HEK293T (cell line): Measurements from ENCODE around the gene ZNF536.

Source experiments
- CTCF ChIA-PET: fragments of 350-600 bp; formaldehyde crosslinking; extraction: SDS; loops from one replicate; lab custom pipeline; 2021; ENCODE audit warnings: antibody characterized with exemption, inconsistent platforms; lab: Yijun Ruan, JAX
- POLR2A ChIA-PET: fragments of 350-600 bp; formaldehyde crosslinking; extraction: SDS; loops from one replicate; lab custom pipeline; 2020; ENCODE audit warnings: antibody characterized with exemption, inconsistent platforms; lab: Yijun Ruan, JAX
- DNase-seq: peaks from one replicate; pipeline ENCODE4 v3.0.0; 2012; ENCODE audit warnings: mixed read lengths; ENCODE audit errors: extremely low spot score
- ARNT ChIP-seq: fragments of 450-650 bp; IDR thresholded peaks from 2 replicates; pipeline ENCODE4 v1.6.1; 2017; ENCODE audit warnings: mild to moderate bottlenecking
- BHLHE40 ChIP-seq: fragments of 450-650 bp; IDR thresholded peaks from 2 replicates; pipeline ENCODE4 v1.6.1; 2016; ENCODE audit warnings: mild to moderate bottlenecking, moderate library complexity, borderline replicate concordance
- CTBP1 ChIP-seq: fragments of 450-650 bp; IDR thresholded peaks from 2 replicates; pipeline ENCODE4 v1.6.1; 2016; ENCODE audit warnings: borderline replicate concordance
- ELF4 ChIP-seq: fragments of 450-650 bp; IDR thresholded peaks from 2 replicates; pipeline ENCODE4 v1.6.1; 2017; ENCODE audit warnings: antibody characterized with exemption
- FOXA1 ChIP-seq: fragments of 450-650 bp; IDR thresholded peaks from 2 replicates; pipeline ENCODE4 v1.6.1; 2016; ENCODE audit warnings: mild to moderate bottlenecking
- FOXK2 ChIP-seq: fragments of 450-650 bp; IDR thresholded peaks from 2 replicates; pipeline ENCODE4 v1.6.1; 2016; ENCODE audit warnings: mild to moderate bottlenecking
- FOXM1 ChIP-seq: fragments of 450-650 bp; IDR thresholded peaks from 2 replicates; pipeline ENCODE4 v1.6.1; 2017; ENCODE audit warnings: mild to moderate bottlenecking, borderline replicate concordance
- HDGF ChIP-seq: fragments of 450-650 bp; IDR thresholded peaks from 2 replicates; pipeline ENCODE4 v1.6.1; 2017; ENCODE audit warnings: antibody characterized with exemption, borderline replicate concordance
- L3MBTL2 ChIP-seq: fragments of 450-650 bp; conservative IDR thresholded peaks from 2 replicates; pipeline ENCODE4 v1.6.1; 2016; ENCODE audit warnings: mild to moderate bottlenecking
- LEF1 ChIP-seq: fragments of 450-650 bp; IDR thresholded peaks from 2 replicates; pipeline ENCODE4 v1.6.1; 2017; ENCODE audit warnings: mild to moderate bottlenecking, borderline replicate concordance
- NFRKB ChIP-seq: fragments of 450-650 bp; IDR thresholded peaks from 2 replicates; pipeline ENCODE4 v1.6.1; 2016; ENCODE audit warnings: mild to moderate bottlenecking, moderate library complexity
- PKNOX1 ChIP-seq: fragments of 450-650 bp; IDR thresholded peaks from 2 replicates; pipeline ENCODE4 v1.6.1; 2016
- SP1 ChIP-seq: fragments of 450-650 bp; IDR thresholded peaks from 2 replicates; pipeline ENCODE4 v1.6.1; 2017
- SUZ12 ChIP-seq: fragments of 450-650 bp; IDR thresholded peaks from 2 replicates; pipeline ENCODE4 v1.6.1; 2016; ENCODE audit warnings: mild to moderate bottlenecking
- TARDBP ChIP-seq: fragments of 450-650 bp; IDR thresholded peaks from 2 replicates; pipeline ENCODE4 v1.6.1; 2016
- ZNF384 ChIP-seq: fragments of 450-650 bp; IDR thresholded peaks from 2 replicates; pipeline ENCODE4 v1.6.1; 2016

Gene ZNF536

DNA sequence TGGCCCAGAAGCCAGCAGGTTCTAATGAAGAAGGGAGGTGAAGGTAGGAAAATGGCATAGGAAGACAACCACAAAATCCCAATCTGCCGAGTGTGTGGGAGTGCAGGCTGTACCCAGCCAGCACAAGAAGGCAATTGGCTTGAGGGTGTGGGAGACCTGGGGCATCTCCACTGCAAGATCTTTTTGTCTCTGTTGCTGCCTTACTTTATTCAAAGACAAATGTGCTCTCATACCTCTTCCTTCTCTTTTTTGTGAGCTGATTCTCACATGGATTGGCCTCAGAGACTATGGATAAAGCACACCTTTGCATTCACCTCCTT, 183.6 kb downstream of the ZNF536 start:
- ChIA-PET CTCF (no interaction called here), POLR2A (no interaction called here)
- TF ChIP-seq ARNT (no peak), LEF1 (no peak), FOXM1 (no peak), L3MBTL2 (no peak), NFRKB (no peak), ELF4 (no peak), ZNF384 (no peak), FOXK2 (no peak), FOXA1 (no peak), PKNOX1 (no peak), HDGF (no peak)
- no peak for DNase-seq

DNA sequence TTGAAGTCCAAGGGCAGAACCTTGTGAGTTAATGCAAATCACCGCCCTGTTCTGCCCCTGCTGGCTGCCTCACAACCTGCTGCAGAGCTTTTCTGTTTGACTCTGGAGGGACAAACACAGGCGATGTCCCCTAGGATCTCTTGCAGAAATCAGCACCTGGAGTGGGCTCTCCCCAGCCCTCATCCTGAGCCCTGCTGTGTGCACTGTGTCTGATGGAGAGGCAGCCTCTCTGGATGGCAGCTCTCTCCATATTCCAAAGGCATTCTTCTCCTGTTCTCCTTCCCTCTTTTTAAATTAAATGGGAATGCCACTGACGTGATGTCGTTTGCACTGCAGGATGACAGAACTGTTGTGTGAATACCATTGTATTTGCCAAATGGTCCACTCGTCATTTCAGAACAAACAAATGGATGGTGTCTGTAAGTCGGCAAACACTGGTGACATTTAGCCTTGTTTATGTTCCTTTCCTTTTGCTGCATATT, 184.1 kb downstream of the ZNF536 start:
- ChIA-PET POLR2A (no interaction called here), CTCF (no interaction called here)
- TF ChIP-seq LEF1 = no peak
- TF ChIP-seq SP1 = no peak
- TF ChIP-seq ELF4 = no peak
- no peak for TF ChIP-seq ARNT
- no peak for TF ChIP-seq ZNF384
- no peak for TF ChIP-seq L3MBTL2
- no peak for TF ChIP-seq NFRKB
- no peak for TF ChIP-seq BHLHE40
- no peak for TF ChIP-seq FOXM1
- TF ChIP-seq FOXK2 = no peak
- no peak for TF ChIP-seq FOXA1
- no peak for TF ChIP-seq CTBP1
- no peak for TF ChIP-seq HDGF
- no peak for TF ChIP-seq TARDBP
- TF ChIP-seq PKNOX1 = no peak
- DNase-seq = peak; percentile 12

DNA sequence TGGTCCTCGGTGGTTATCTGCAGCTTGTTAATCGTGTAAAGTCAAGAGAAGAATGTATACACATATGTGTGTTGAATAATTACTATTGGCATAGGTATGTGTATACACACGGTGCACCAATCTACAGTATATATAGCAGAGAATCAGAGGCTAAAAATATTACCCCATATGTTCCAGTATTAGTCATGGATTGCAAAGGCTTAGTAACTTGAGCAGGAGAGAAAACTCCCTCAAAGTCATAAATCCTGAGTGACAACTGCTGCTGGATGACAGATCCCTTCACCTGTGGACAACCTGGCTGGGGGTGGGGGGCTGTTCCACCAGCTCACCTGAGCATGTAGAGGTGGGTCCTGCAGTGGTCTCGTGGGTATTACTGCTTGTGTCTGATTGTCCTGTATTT, 185.0 kb downstream of the ZNF536 start:
- ChIA-PET CTCF (no interaction called here), POLR2A (no interaction called here)
- TF ChIP-seq PKNOX1 (no peak), FOXM1 (no peak), BHLHE40 (no peak), FOXA1 (no peak), SP1 (no peak), LEF1 (no peak)
- no peak for DNase-seq

DNA sequence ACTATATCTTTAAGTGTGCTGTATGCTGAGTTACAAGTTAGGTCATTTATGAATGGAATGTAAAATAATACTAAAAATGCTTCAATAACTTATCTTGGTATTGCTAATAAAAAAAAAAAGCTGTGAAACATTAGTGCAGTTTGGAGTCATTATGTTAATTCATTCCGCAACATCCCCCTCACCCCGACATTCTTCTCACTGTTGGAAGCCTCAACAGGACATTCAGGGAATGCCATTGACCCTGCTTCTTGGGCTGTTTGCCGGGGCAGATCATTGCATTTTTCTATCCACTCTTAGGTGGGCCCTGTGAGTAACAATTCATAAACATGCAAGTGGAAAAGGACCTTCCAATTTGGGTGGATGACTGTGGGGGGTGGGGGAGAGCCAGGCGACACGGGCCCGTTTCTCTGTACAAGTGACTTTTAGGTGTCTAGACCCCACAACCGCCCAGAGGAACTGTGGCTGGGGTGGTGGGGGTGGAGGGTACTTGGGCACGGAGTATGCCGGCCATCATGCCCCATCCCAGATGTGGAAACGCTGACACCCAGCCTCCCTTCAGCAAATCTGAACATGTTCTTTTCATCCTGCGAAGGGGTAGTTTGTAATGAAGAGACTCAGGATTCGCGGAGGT, 185.9 kb downstream of the ZNF536 start:
- TF ChIP-seq FOXM1 = no peak
- no peak for TF ChIP-seq ZNF384
- no peak for TF ChIP-seq ELF4
- no peak for TF ChIP-seq FOXK2
- TF ChIP-seq BHLHE40 = no peak
- TF ChIP-seq SUZ12 = no peak
- TF ChIP-seq NFRKB = no peak
- no peak for TF ChIP-seq FOXA1
- TF ChIP-seq L3MBTL2 = no peak
- no peak for TF ChIP-seq SP1
- TF ChIP-seq PKNOX1 = no peak
- TF ChIP-seq ARNT = no peak
- no peak for TF ChIP-seq TARDBP
- TF ChIP-seq LEF1 = no peak
- ChIA-PET CTCF (no interaction called here), POLR2A (no interaction called here)
- no peak for DNase-seq

DNA sequence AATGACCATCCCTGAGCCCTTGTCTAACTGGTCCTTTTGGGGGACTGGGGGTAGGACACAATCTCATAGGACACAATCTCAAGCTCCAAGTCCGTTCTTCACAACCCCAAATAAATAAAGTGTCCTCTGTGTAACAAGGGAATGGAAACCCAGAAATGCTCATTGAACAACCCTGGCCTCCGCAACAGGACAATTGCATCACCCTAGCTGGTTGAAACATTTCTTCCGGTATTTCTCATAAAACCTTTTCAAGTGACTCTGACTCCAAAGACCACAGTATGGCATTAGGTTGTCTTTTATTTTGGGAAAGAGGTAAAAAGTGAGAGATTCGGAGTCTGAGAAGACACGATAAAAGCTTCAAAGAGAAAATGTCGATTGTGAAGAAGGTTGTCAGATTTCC, 186.6 kb downstream of the ZNF536 start:
- TF ChIP-seq L3MBTL2 (no peak), TARDBP (no peak), BHLHE40 (no peak), ARNT (no peak), CTBP1 (no peak), ZNF384 (no peak), LEF1 (no peak), SUZ12 (no peak), SP1 (no peak), PKNOX1 (no peak)

GRCh38 chr19:30559446-30559845, 187.3 kb downstream of the ZNF536 start:
- DNase-seq = no peak
- ChIA-PET POLR2A (no interaction called here), CTCF (no interaction called here)
- TF ChIP-seq LEF1 (no peak), BHLHE40 (no peak), ARNT (no peak), L3MBTL2 (no peak), SUZ12 (no peak)

More for the DNA sequence above, 186.6 kb downstream of the ZNF536 start:
- ChIA-PET CTCF (no interaction called here), POLR2A (no interaction called here)
- DNase-seq = no peak
